DND-41 (cell line): ENCODE data around the gene CCSER2.

Experiments
- CTCF ChIP-seq: IDR thresholded peaks from 2 replicates; pipeline ENCODE4 v1.5.1; 2012; ENCODE audit warnings: borderline replicate concordance, low read length, moderate library complexity, mild to moderate bottlenecking; ENCODE audit not compliant: poor library complexity, severe bottlenecking; ENCODE audit errors: extremely low read depth
- EZH2 ChIP-seq: IDR thresholded peaks from 3 replicates; pipeline ENCODE4 v1.6.1; 2012; ENCODE audit warnings: borderline replicate concordance, low read depth, mild to moderate bottlenecking, moderate library complexity, low read length, inconsistent platforms; ENCODE audit not compliant: severe bottlenecking

- TF ChIP-seq CTCF (no peak), EZH2 (no peak)
Measured at GRCh38 chr10:84447701-84448400, 119.5 kb downstream of the CCSER2 start.
